Measurements from ENCODE around the gene C10orf143. TPM values are rescaled to one million over a fixed set of nuclear protein-coding genes. Genes with fewer than 3 reads are reported as not detected.

C10orf143 gene
- total RNA-seq, 4 donors from 2014 or later: 3.7 to 5.0 (median 4.3) TPM

DNA sequence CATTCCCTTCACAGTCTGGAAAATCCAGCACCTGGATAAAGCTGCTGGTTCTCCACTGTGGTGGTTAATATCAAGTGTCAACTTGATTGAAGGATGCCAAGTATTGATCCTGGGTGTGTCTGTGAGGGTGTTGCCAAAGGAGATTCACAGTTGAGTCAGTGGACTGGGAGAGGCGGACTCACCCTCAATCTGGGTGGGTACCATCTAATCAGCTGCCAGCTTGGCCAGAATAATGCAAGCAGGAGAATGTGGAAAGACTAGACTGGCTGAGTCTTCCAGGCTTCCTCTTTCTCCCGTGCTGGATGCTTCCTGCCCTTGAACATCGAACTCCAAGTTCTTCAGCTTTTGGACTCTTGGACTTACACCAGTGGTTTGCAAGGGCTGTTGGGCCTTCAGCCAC, 48.4 kb downstream of the C10orf143 start:
- intact Hi-C loops (cut with DNase I): no loop called here
- no peaks in the 10 kb centered on the region for H3K4me1 ChIP-seq
- TF ChIP-seq POLR2A (IDR thresholded peaks at IDR 0.05; ENCODE audit: low read depth) (no peak), EP300 (IDR thresholded peaks at IDR 0.05) (no peak), POLR2AphosphoS5 (IDR thresholded peaks at IDR 0.05) (no peak)
- TF ChIP-seq, protein P1, sequence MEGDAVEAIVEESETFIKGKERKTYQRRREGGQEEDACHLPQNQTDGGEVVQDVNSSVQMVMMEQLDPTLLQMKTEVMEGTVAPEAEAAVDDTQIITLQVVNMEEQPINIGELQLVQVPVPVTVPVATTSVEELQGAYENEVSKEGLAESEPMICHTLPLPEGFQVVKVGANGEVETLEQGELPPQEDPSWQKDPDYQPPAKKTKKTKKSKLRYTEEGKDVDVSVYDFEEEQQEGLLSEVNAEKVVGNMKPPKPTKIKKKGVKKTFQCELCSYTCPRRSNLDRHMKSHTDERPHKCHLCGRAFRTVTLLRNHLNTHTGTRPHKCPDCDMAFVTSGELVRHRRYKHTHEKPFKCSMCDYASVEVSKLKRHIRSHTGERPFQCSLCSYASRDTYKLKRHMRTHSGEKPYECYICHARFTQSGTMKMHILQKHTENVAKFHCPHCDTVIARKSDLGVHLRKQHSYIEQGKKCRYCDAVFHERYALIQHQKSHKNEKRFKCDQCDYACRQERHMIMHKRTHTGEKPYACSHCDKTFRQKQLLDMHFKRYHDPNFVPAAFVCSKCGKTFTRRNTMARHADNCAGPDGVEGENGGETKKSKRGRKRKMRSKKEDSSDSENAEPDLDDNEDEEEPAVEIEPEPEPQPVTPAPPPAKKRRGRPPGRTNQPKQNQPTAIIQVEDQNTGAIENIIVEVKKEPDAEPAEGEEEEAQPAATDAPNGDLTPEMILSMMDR (IDR thresholded peaks at IDR 0.05): no peak
- WGBS: 91% methylated on average over 3 of the region's 3 CpGs
- no peaks in the 10 kb centered on the region for H3K27me3 ChIP-seq
- no peak for DNase-seq (ENCODE audit: extremely low spot score)
- no peaks in the 10 kb centered on the region for H3K9me3 ChIP-seq
- peaks cover 0 to 30% (median 7%) of the 10 kb centered on the region in 4 donors for H3K36me3 ChIP-seq
- H3K4me3 ChIP-seq: no peak overlapping the region
- H3K27ac ChIP-seq (replicated peaks in 1 of 4): no peak overlapping the region

DNA sequence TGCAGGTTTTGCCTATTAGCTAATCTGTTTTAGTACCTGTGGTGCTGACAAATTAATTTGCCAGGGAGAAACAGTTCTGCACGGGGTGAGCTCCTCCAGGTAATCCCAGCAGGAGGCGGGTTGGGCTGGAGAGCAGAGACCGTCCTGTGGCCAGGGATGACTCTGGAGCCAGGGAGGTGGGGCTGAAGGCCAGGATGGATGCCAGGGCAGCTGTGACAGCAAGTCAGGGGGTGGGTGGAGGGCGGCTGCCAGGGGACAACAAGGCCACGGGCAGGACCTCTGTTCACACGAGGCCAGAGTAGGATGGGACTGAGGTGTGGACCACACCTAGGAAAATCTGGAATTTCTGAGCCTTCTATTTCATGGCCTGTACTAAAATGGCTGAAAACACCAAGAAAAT, 48.9 kb downstream of the C10orf143 start:
- H3K4me1 ChIP-seq: no peaks in the 10 kb centered on the region
- intact Hi-C loops (cut with DNase I): no loop called here
- H3K4me3 ChIP-seq: no peak overlapping the region
- H3K27ac ChIP-seq (replicated peaks in 1 of 4): no peak overlapping the region
- peaks cover 0 to 25% (median 5%) of the 10 kb centered on the region in 4 donors for H3K36me3 ChIP-seq
- H3K9me3 ChIP-seq: no peaks in the 10 kb centered on the region
- H3K27me3 ChIP-seq: no peaks in the 10 kb centered on the region
- TF ChIP-seq POLR2A (IDR thresholded peaks at IDR 0.05; ENCODE audit: low read depth): no peak
- TF ChIP-seq EP300 (IDR thresholded peaks at IDR 0.05): no peak
- TF ChIP-seq, protein P1 (IDR thresholded peaks at IDR 0.05): no peak
- TF ChIP-seq POLR2AphosphoS5 (IDR thresholded peaks at IDR 0.05): no peak
- 100% methylated on average over 3 of the region's 6 CpGs for WGBS
- peak; percentile 86 for DNase-seq (ENCODE audit: extremely low spot score)

DNA sequence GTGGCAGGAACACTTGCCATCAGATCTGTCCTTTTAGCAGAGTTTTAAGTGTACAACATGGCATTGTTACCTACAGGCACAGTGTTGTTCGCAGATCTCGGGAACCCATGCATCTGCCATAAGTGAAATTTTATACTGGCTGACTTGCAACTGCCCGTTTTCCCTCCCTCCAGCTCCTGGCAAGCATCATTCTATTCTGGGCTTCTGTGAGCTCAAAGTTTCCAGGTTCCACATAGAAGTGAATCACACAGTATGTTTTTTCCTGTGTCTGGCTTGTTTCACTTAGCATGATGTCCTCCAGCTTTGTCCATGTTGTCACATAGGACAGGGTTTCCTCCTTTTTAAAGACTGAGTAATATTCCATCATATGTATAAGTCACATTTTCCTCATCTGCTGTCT, 56.6 kb downstream of the C10orf143 start:
- Histone ChIP-seq H3K27ac (replicated peaks in 1 of 4) (no peak overlapping the region), H3K36me3 (no peaks in the 10 kb centered on the region), H3K9me3 (no peaks in the 10 kb centered on the region), H3K4me1 (no peaks in the 10 kb centered on the region), H3K27me3 (peaks cover 0 to 7% (median 0%) of the 10 kb centered on the region in 4 donors), H3K4me3 (no peak overlapping the region)
- no peak for TF ChIP-seq POLR2AphosphoS5 (IDR thresholded peaks at IDR 0.05)
- no peak for TF ChIP-seq POLR2A (IDR thresholded peaks at IDR 0.05; ENCODE audit: low read depth)
- intact Hi-C loops (cut with DNase I): no loop called here
- WGBS: 88% methylated on average over 3 of the region's 3 CpGs
- no peak for DNase-seq (ENCODE audit: extremely low spot score)

DNA sequence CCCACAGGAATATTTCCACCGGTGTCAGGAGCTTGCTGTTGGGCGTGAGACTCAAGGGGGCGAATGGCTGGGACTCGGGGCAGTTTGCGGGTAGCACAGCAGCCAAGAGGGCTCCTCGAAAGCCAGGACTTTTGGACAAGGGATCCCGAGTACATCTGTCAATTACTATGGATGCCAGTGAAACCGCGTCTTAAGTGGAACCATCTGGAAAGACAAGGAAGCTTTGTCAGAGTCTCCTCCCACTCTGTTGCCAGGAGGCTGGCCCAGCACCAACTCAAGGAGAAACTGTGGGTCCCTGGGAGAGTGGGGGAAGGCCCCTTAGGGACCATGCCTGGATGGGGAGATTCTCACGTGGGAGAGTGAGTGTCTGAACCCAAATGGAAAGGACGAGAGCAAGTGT, 57.1 kb downstream of the C10orf143 start:
- intact Hi-C loops (cut with DNase I): no loop called here
- TF ChIP-seq EP300 (IDR thresholded peaks at IDR 0.05) (no peak), POLR2AphosphoS5 (IDR thresholded peaks at IDR 0.05) (no peak), POLR2A (IDR thresholded peaks at IDR 0.05; ENCODE audit: low read depth) (no peak)
- TF ChIP-seq, protein P1 (IDR thresholded peaks at IDR 0.05): no peak

DNA sequence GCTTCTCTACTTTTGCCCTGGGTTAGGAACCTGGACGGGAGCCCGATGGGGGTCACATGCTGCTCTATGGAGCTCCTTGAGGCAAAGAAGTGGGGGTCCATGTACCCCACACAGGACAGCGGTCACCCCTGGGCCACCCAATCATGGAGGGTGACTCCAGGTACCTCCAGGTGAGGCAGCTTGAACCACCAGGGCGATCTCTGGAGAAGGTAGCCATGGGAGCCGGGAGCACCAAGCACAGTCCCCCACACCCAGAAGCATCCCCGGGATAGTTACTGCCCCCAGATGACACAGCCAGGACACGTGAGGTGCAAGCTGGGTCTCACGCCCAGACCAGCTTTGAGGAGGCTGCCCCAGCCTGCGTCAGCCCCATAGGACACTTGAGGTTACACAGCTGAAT, 58.4 kb downstream of the C10orf143 start:
- WGBS: 94% methylated on average over 5 of the region's 9 CpGs
- peaks cover 0 to 19% (median 0%) of the 10 kb centered on the region in 4 donors for H3K27me3 ChIP-seq
- no peak for DNase-seq (ENCODE audit: extremely low spot score)
- H3K9me3 ChIP-seq: no peaks in the 10 kb centered on the region
- H3K36me3 ChIP-seq: no peaks in the 10 kb centered on the region
- H3K27ac ChIP-seq (replicated peaks in 1 of 4): no peak overlapping the region
- no peaks in the 10 kb centered on the region for H3K4me1 ChIP-seq
- TF ChIP-seq, protein P1 (IDR thresholded peaks at IDR 0.05): no peak
- TF ChIP-seq POLR2A (IDR thresholded peaks at IDR 0.05; ENCODE audit: low read depth) (no peak), EP300 (IDR thresholded peaks at IDR 0.05) (no peak), POLR2AphosphoS5 (IDR thresholded peaks at IDR 0.05) (no peak)
- no peak overlapping the region for H3K4me3 ChIP-seq
- intact Hi-C loops (cut with DNase I): no loop called here

More for the DNA sequence above, 57.1 kb downstream of the C10orf143 start:
- H3K27ac ChIP-seq (replicated peaks in 1 of 4): no peak overlapping the region
- H3K4me1 ChIP-seq: no peaks in the 10 kb centered on the region
- H3K36me3 ChIP-seq: no peaks in the 10 kb centered on the region
- DNase-seq (ENCODE audit: extremely low spot score): no peak
- 86% methylated on average over 11 of the region's 11 CpGs for WGBS
- H3K9me3 ChIP-seq: no peaks in the 10 kb centered on the region
- H3K27me3 ChIP-seq: peaks cover 0 to 9% (median 0%) of the 10 kb centered on the region in 4 donors
- H3K4me3 ChIP-seq: no peak overlapping the region
